CD14-positive monocyte (primary cell): ENCODE results near the gene USPL1. TPM values are rescaled to one million over a fixed set of nuclear protein-coding genes. Genes with fewer than 3 reads are reported as not detected.
A peak's percentile ranks its signal among the peaks of the same experiment; 100 is the strongest.

Experiments used
- DNase-seq, 3 donors: peaks; one replicate each; pipeline ENCODE4 v3.0.0-alpha.2; 2011 to 2022
- H2AFZ ChIP-seq: 2 replicates; pipeline ENCODE4 v1.6.0; 2012; ENCODE audit warnings: mild to moderate bottlenecking, low read depth, low read length, inconsistent platforms; ENCODE audit not compliant: insufficient read depth, poor library complexity, severe bottlenecking
- H3K27ac ChIP-seq, 2 donors: 1 replicate in 1 of 2; 2 replicates in 1 of 2; pipeline ENCODE4 v1.5.1; 2012 to 2013; ENCODE audit warnings: low read length in 2 of 2, control low read depth in 1 of 2, inconsistent platforms in 1 of 2, low read depth in 1 of 2, mild to moderate bottlenecking in 1 of 2
- H3K27me3 ChIP-seq, 2 donors: one replicate each; pipeline versions ENCODE4 v1.6.0 to v1.6.1; 2011 to 2013; ENCODE audit warnings: low read length in 2 of 2; ENCODE audit not compliant: control insufficient read depth in 2 of 2, insufficient read depth in 2 of 2
- H3K36me3 ChIP-seq, 2 donors: replicated peaks in 1 of 2; 1 replicate in 1 of 2; 2 replicates in 1 of 2; pipeline versions ENCODE4 v1.5.1 to v1.6.1; 2012 to 2013; ENCODE audit warnings: low read length in 2 of 2, control low read depth in 1 of 2, inconsistent platforms in 1 of 2, mild to moderate bottlenecking in 1 of 2; ENCODE audit not compliant: insufficient read depth in 2 of 2, control insufficient read depth in 1 of 2
- H3K4me1 ChIP-seq, 2 donors: 1 replicate in 1 of 2; 2 replicates in 1 of 2; pipeline versions ENCODE4 v1.5.1 to v1.6.1; 2012 to 2013; ENCODE audit warnings: low read length in 2 of 2, control low read depth in 1 of 2, inconsistent platforms in 1 of 2, mild to moderate bottlenecking in 1 of 2, moderate library complexity in 1 of 2; ENCODE audit not compliant: insufficient read depth in 2 of 2, control insufficient read depth in 1 of 2
- H3K4me2 ChIP-seq: replicated peaks from 2 replicates; pipeline ENCODE3; 2012; ENCODE audit warnings: low read length, moderate library complexity, mild to moderate bottlenecking; ENCODE audit not compliant: poor library complexity, severe bottlenecking; ENCODE audit errors: extremely low read depth
- H3K4me3 ChIP-seq, 3 experiments: fragments of 200-600 bp in 1 of 3; sonication (generic) in 1 of 3; replicated peaks in 1 of 3; 1 replicate in 2 of 3; 2 replicates in 1 of 3; pipeline ENCODE4 v1.5.1; 2011 to 2013; ENCODE audit warnings: low read length in 3 of 3, mild to moderate bottlenecking in 3 of 3, control low read depth in 2 of 3, low read depth in 2 of 3, inconsistent platforms in 1 of 3, moderate library complexity in 1 of 3
- H3K79me2 ChIP-seq: 2 replicates; pipeline ENCODE4 v1.6.0; 2012; ENCODE audit warnings: mild to moderate bottlenecking, control low read depth, inconsistent platforms, low read length, moderate library complexity; ENCODE audit not compliant: insufficient read depth
- H3K9ac ChIP-seq: 2 replicates; pipeline ENCODE4 v1.6.0; 2017; ENCODE audit warnings: low read length, mild to moderate bottlenecking; ENCODE audit not compliant: insufficient read depth, poor library complexity, severe bottlenecking
- H3K9me3 ChIP-seq, 2 donors: replicated peaks in 1 of 2; 1 replicate in 1 of 2; 2 replicates in 1 of 2; pipeline versions ENCODE4 v1.5.1 to v1.6.1; 2012 to 2013; ENCODE audit warnings: low read length in 2 of 2, control low read depth in 1 of 2; ENCODE audit not compliant: control insufficient read depth in 1 of 2, insufficient read depth in 1 of 2
- H4K20me1 ChIP-seq: 2 replicates; pipeline ENCODE4 v1.6.0; 2012; ENCODE audit warnings: mild to moderate bottlenecking, low read length, control low read depth, moderate library complexity; ENCODE audit not compliant: insufficient read depth
- H3K27ac Mint-ChIP-seq, 7 donors: one replicate each; pipeline ENCODE4 v1.8.0; 2020; ENCODE audit warnings: mild to moderate bottlenecking in 7 of 7, mixed read lengths in 7 of 7, moderate library complexity in 6 of 7, inconsistent platforms in 2 of 7
- H3K27me3 Mint-ChIP-seq, 3 donors: one replicate each; pipeline ENCODE4 v1.8.0; 2021 to 2022; ENCODE audit warnings: low read depth in 3 of 3, mild to moderate bottlenecking in 3 of 3, mixed read lengths in 3 of 3, moderate library complexity in 3 of 3, inconsistent platforms in 1 of 3
- H3K36me3 Mint-ChIP-seq, 2 donors: one replicate each; pipeline ENCODE4 v1.8.0; 2020; ENCODE audit warnings: mixed read lengths in 2 of 2, inconsistent platforms in 1 of 2, mild to moderate bottlenecking in 1 of 2
- H3K4me1 Mint-ChIP-seq: one replicate; pipeline ENCODE4 v1.8.0; 2020; ENCODE audit warnings: mild to moderate bottlenecking, mixed read lengths
- H3K4me3 Mint-ChIP-seq, 2 donors: one replicate each; pipeline ENCODE4 v1.8.0; 2020; ENCODE audit warnings: mild to moderate bottlenecking in 2 of 2, mixed read lengths in 2 of 2, moderate library complexity in 1 of 2
- H3K9me3 Mint-ChIP-seq, 7 donors: one replicate each; pipeline ENCODE4 v1.8.0; 2020 to 2022; ENCODE audit warnings: mixed read lengths in 7 of 7, mild to moderate bottlenecking in 6 of 7, moderate library complexity in 6 of 7, inconsistent platforms in 2 of 7
- CTCF ChIP-seq: fragments of 200-600 bp; IDR thresholded peaks from one replicate; pipeline ENCODE4 v1.8.0; 2022; ENCODE audit warnings: antibody characterized with exemption, mild to moderate bottlenecking
- WGBS: methylation state at CpG from one replicate; pipeline ENCODE4 v1.1.5; 2013; ENCODE audit warnings: missing lambda C conversion rate; ENCODE audit not compliant: insufficient coverage; 5-methylcytosine and 5-hydroxymethylcytosine counted together
- intact Hi-C, 2 donors: fragments of 100-400 bp; cut with micrococcal nuclease; formaldehyde crosslinking; loops; one replicate each; pipeline versions ENCODE4 v1.15.0 to v1.15.1; 2023
- polyA plus RNA-seq, 3 donors: library from polyadenylated mRNA; depleted of rRNA in 1 of 3; unstranded in 2 of 3; stranded (reverse) in 1 of 3; fragments of 300-500 nt in 2 of 3; fragments of >200 nt in 1 of 3; fragmentation: Illumina TruSeq in 2 of 3; gene quantifications; 1 replicate in 2 of 3; 2 replicates in 1 of 3; pipeline ENCODE4 v1.2.3, GENCODE V29; 2012 to 2021

Gene USPL1
- polyA plus RNA-seq, 3 donors: 3.9 to 20.5 (median 5.5) TPM

DNA sequence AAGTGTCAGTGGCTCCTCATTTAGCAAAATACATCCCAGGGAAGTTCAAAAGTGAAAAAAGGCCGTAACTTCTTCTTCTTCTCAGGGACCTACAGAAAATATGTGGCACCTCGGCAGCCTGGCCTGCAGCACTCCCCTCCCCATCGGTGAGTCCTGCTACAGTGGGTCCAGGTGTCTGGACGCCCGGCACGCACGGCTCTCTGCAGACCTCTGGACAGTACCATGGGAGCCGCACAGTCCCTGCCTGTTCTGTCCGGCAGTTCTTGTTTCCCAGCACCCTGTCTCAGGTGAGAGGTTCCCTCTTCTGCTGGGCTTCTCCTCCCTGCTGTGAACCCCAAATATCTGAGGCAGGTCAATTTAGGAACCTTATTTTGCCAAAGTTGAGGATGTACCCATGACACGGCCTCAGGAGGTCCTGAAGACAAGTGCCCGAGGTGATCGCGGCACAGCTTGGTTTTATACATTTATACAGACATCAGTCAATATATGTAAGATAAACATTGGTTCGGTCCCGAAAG lies 80.8 kb downstream of the USPL1 start:
- H3K36me3 ChIP-seq: no peaks in the 10 kb centered on the region
- no peak overlapping the region for H3K27ac ChIP-seq
- H3K4me3 ChIP-seq: no peak overlapping the region
- Mint-ChIP-seq H3K27ac (no peak overlapping the region), H3K4me3 (peak overlapping the region in 1 of 2 donors; percentile 42), H3K36me3 (no peaks in the 10 kb centered on the region), H3K4me1 (peaks cover 49% of the 10 kb centered on the region), H3K9me3 (no peaks in the 10 kb centered on the region), H3K27me3 (peaks cover 3 to 20% (median 16%) of the 10 kb centered on the region in 3 donors)
- no peak overlapping the region for H3K9ac ChIP-seq
- H3K9me3 ChIP-seq: no peaks in the 10 kb centered on the region
- no peaks in the 10 kb centered on the region for H4K20me1 ChIP-seq
- TF ChIP-seq CTCF: no peak
- no peak overlapping the region for H2AFZ ChIP-seq
- 86% methylated on average over 6 of the region's 15 CpGs for WGBS
- H3K79me2 ChIP-seq: no peaks in the 10 kb centered on the region
- no peak overlapping the region for H3K4me2 ChIP-seq
- no peak for DNase-seq
- intact Hi-C loops: loop anchor here in 1 of 2 donors (10.0 kb wide), 1 partner anchor 46 kb away; no protein-coding TSS in a partner anchor
- H3K4me1 ChIP-seq: peaks cover 39 to 47% of the 10 kb centered on the region in 2 donors
- peaks cover 0 to 5% of the 10 kb centered on the region in 2 donors for H3K27me3 ChIP-seq

DNA sequence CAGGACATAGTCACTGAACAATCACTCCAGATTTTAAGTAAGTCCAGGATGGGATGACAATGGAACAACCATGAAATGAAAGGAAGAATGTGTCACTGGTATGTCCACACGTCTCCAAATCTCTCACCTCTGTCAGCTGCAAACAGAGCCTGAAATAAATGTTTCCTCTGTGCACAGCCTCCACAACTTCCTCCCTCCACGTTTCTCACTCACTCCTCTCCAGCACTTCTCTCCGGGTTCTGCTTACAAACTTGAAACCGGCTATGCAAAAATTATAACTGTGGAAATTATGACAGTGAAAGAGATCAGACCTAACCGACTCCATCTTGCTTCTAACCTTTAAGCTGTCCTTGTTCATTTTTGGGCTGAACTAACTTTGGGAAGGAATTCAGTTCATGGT lies 82.6 kb downstream of the USPL1 start:
- Histone ChIP-seq H3K27ac (no peak overlapping the region), H3K27me3 (peaks cover 0 to 5% of the 10 kb centered on the region in 2 donors), H3K36me3 (no peaks in the 10 kb centered on the region), H4K20me1 (no peaks in the 10 kb centered on the region), H3K4me3 (no peak overlapping the region), H3K4me1 (peaks cover 39 to 47% of the 10 kb centered on the region in 2 donors), H3K9ac (no peak overlapping the region), H3K9me3 (no peaks in the 10 kb centered on the region), H3K4me2 (no peak overlapping the region), H3K79me2 (no peaks in the 10 kb centered on the region), H2AFZ (no peak overlapping the region)
- DNase-seq: peak in 2 of 3 donors; percentile 27 to 38
- no CpG with 5 or more reads among the region's 5 CpGs for WGBS
- H3K4me3 Mint-ChIP-seq: peak overlapping the region in 1 of 2 donors; percentile 8
- intact Hi-C loops: no loop called here
- peaks cover 51% of the 10 kb centered on the region for H3K4me1 Mint-ChIP-seq
- peaks cover 10 to 20% (median 16%) of the 10 kb centered on the region in 3 donors for H3K27me3 Mint-ChIP-seq
- peaks cover 0 to 2% of the 10 kb centered on the region in 2 donors for H3K36me3 Mint-ChIP-seq
- H3K9me3 Mint-ChIP-seq: no peaks in the 10 kb centered on the region
- TF ChIP-seq CTCF: no peak
- H3K27ac Mint-ChIP-seq: peak overlapping the region in 1 of 7 donors; percentile 4
